GM21717 (cell line): ENCODE measurements around the gene DDX54.
A peak's percentile ranks its signal among the peaks of the same experiment; 100 is the strongest.

Experiments used
- ATAC-seq: cut with Tn5 transposase; IDR thresholded peaks from one replicate; pipeline ENCODE4 v1.9.1; 2021; ENCODE audit warnings: mild to moderate bottlenecking, moderate library complexity; ENCODE audit not compliant: unreplicated experiment

Gene DDX54

DNA sequence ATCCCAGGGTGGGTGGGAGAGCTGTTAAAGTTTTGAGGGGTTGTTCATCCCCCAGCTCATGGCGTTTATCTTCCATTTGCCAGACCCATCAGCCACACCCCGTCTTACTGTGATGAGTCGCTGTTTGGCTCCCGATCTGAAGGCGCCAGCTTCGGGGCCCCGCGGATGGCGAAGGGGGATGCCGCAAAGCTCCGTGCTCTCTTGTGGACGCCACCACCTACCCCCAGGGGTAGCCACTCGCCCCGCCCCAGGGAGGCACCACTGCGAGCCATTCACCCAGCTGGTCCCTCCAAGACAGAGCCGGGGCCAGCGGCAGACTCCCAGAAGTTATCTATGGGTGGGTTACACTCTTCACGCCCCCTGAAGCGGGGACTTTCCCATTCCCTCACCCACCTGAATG, 5.9 kb upstream of the DDX54 start:
- no peak for ATAC-seq

DNA sequence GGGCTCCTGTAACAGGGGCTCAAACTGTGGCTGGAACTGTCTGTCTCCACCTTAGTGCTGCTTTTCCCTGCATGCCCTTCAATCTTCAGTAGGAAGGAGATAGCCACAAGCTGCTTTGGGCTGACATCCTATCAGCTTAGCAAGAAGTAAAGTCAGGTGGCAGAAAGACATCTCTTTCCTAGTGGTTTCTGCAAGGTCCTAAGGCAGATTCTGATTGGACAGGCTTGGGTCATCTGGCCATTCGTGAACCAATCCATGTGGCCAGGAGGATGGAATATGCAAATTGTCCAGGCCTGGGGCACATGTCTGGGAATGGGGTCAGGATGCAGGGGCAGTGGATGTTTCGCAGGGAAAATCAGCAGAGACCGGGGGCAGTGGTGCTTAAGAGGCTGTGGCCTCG, 5.5 kb upstream of the DDX54 start:
- no peak for ATAC-seq

DNA sequence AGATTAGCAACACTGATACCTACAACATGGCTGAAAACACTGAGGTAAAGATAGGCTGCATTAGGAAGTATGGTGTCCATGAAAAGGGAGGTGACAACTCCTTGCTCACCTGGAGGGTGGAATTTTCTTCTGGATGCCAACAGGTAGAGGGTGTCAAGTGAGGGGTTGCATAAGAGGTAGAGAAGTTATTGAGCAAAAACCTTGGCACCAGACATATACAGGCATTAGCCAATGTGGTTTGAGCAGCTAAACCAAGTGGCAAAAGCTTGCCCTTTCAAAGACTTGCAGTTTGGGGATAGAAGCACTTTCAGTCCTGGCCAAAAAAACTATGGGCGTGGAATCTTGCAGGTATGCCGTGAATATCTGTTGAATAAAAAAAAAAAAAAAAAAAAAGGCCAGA, 4.1 kb upstream of the DDX54 start:
- ATAC-seq: no peak

DNA sequence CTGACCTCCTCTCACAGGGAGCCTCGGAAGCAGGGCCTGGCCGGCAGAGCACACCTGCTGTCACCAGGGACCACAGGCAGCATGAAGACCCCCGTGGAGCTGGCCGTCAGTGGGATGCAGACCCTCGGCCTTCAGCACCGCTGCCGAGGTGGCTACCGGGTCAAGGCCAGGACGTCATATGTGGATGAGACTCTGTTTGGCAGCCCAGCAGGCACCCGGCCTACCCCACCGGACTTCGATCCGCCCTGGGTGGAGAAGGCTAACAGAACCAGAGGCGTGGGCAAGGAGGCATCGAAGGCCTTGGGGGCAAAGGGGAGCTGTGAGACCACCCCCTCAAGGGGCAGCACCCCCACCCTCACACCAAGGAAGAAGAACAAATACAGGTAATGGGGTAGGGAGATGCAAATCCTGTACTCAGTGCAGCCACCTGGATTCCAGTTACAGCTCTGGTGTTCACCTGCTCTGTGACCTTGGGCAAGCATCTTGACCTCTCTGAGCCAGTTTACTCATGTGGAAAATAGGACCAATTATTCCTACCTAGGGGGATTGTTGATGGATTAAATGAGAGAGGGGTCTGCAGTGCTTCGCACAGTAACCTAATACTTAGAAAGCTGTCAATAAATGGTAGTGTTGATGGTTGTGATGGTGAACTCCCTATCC, 1.5 kb upstream of the DDX54 start:
- ATAC-seq: no peak

DNA sequence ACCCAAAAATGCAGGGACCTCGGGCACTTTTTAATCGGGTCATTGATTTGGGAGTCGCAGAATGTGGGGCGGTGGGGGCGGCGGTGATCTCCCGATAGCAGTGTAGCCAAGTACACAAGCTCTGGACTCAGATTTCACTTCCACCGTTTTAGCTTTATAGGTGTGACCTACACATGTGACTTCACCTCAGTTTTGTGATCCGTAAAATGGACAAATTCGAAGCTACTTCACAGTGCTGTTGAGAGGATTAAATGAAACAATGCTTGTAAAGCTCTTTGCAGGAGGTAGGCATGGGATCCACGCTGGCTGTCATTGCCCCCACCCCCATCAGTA, 721 bp upstream of the DDX54 start:
- ATAC-seq: peak; percentile 1

DNA sequence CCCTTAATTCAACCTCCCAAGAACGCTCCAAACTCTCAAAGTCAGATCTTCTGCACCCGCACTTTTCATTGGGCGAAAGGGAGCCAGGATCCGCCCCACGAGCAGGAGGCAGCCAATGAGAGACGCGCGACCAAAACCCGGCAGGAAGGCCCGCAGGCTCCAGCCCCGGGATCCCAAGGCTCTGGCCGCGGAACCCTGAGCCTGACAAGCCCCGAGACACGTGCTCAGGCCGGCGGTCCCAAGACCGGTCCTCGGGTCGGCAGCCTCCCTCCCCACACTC, 438 bp downstream of the DDX54 start:
- ATAC-seq: peak; percentile 87

DNA sequence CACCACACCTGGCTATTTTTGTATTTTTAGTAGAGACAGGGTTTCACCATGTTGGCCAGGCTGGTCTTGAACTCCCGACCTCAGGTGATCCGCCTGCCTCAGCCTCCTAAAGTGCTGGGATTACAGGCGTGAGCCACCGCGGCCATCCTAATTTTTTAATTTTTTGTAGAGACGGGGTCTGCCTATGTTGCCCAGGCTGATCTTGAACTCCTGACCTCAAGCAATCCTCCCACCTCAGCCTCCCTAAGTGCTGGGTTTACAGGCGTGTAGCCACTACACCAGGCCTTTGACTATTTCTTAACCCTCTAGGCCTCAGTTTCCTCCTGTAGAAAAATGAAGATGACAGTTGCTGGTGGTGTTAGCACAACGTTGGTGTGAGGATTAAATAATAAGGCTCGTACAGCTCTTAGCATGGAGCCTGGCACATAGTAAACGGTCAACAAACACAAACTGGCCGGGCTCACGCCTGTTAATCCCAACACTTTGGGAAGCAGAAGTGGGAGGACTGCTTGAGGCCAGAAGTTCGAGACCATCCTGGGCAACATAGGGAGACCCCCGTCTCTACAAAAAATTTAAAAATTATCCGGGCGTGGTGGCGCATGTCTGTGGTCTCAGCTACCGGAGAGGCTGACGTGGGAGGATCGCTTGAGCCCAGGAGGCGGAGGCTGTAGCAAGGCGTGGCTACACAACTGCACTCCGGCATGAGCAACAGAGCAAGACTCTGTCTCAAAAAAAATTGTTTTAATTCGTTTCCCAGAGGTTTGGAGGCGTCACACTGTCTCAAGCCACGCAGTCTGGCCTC, 979 bp downstream of the DDX54 start:
- ATAC-seq: peak; percentile 42

DNA sequence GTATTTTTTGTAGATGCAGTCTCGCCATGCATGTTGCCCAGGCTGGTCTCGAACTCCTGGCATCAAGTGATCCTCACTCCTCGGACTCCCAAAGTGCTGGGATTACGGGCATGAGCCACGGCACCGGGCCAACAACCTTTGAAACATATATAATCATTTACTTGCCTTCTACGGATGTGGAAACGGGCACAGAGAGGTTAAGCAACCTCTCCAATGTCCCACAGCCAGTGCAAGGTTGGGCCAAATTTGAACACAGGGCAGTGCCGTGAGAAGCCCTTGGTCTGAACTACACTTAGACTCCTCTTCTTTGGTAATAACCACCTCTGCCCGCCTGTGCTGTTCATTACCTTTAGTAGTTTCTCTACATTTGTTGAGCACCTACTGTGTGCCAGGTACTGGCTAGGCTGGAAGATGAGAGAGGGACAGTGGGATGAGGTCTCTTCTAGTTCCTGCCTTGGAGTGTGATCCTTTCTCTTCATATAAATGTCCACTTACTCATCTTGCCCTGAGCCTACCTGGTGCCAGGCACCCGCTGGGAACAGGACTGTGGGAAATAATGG, 2.2 kb downstream of the DDX54 start:
- no peak for ATAC-seq

DNA sequence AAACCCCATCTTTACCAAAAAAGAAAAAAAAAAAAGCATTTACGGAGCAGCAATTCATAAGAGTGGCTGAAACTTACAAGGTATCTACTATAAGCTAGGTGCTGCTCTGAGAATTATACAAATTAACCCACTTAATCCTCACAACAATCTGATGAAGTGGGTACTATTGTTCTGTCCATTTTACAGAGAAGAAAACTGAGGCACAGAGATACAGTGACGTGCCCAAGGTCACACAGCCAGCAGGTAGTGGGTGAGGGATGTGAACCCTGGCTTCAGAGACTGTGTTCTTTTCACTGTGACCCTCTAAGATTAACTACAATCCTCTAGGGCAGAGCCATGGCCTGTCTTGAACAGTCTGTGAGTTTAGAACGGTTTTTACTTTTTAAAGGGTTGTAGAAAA, 3.3 kb downstream of the DDX54 start:
- no peak for ATAC-seq

DNA sequence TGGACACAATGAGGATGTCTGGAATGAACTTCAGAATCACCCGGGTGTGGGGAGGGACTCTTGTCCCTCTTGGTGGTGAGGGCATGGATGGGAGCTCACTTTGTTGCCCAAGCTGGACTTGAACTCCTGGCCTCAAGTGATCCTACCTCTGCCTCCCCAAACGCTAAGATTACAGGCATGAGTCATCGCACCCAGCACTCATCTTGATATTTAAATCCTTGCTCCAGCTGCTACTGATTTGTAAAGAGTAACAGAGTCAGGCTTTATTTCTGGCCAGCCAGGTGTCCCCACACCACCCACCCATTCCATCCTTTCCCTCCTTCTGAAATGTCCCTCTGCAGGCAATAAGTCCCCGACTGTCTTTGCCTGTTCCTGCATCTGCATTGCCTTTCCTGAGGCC, 4.9 kb downstream of the DDX54 start:
- no peak for ATAC-seq

DNA sequence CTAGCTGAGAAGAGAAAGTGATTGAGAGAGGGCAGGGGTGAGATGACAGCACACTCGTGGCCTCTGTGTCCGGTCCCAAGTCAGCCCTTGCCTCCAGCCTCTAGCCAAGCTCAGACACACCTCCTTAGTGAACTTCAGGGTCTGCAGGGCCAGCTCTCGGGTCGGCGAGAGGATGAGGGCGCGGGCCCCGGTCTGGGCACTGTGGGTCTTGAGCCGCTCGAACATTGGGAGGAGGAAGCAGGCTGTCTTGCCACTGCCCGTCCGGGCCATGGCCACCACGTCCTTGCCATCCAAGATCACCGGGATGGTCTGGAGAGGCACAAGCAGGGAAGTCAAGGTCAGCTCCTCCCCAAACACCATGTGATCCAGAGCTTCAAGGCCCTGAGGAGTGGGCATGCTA, 6.3 kb downstream of the DDX54 start:
- ATAC-seq: no peak

DNA sequence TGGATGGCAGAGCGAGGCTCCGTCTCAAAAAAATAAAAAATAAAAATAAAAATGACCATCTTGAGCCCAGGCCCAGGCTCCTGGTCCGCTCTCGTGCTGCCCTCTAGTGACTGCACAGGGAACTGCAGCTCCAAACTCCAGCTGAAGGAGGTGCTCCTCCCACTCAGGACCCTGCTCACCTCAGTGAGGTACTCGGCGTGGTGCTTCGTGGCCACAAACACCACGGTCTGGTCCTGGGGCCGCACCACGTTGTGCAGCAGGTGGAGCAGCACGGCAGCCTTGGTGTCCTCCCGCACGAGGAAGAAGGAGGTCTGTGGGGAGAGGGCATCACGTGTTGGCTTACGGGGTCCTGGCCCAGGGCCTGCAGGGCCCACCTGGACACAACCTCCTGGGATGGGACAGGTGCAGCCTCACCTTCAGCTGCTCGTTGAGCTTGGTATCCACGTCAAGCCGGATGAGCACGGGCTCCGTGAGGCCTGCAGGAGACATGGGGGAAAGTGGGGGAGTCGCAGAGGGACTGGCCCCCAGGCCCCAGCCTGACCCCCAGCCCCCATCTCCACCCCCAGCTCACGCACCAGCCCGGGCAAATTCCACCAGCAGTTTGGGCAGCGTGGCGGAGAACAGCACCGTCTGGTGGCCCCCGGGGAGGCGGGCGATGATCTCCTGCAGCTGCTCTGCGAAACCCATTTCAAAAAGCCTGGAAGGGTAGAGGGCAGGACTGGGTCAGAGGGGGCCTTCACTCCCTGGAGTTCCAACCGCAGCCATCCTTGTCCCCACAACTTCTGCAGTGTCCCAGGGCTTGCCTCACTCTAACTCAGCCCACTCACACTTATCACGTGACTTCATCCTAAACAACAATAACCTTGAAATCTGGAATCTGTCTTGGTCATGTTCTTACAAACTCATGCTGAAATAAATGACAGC, 10.6 kb downstream of the DDX54 start:
- ATAC-seq: no peak

DNA sequence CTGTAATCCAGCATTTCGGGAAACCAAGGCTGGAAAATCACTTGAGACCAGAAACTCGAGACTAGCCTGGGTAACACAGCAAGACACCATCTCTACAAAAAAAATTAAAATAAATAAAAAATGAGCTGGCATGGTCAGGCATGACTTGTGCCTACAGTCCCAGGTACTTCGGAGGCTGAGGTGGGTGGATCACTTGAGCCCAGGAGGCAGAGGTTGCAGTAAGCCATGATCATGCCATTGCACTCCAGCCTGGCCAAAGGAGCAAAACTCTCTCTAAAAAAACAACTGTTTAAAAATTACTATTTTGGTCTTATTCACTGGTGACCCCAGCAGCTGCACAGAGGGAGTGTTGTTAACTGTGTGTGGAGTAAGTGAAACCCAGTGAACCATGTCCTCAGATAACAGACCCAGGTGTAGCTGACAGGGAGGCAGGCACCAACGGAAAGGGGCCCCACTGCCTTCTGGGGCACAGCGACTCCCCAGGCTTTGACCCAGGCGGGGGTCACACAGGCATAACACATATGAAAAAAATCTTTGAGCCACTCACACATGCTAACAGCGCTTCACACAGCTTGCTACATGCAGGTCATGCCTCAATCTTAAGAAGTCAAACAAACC, 12.1 kb downstream of the DDX54 start:
- ATAC-seq: no peak

DNA sequence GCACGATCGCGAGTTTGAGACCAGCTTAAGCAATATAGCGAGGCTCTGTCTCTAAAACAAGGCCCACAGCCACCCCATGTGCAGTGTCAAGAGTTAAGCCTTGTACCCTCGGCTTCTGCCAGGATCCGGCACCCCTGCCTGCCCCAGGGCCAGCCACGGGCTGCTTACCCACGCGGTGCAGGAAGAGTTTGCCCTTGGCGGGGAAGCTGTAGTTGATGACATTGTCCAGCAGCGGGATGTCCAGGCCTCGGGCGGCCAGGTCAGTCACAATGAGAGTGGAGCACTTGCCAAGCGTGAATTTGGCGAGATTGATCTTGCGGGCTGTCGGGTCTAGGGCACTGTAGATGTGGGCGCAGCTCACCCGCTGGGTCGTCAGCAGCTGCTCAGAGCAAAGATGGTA, 13.1 kb downstream of the DDX54 start:
- ATAC-seq: no peak

DNA sequence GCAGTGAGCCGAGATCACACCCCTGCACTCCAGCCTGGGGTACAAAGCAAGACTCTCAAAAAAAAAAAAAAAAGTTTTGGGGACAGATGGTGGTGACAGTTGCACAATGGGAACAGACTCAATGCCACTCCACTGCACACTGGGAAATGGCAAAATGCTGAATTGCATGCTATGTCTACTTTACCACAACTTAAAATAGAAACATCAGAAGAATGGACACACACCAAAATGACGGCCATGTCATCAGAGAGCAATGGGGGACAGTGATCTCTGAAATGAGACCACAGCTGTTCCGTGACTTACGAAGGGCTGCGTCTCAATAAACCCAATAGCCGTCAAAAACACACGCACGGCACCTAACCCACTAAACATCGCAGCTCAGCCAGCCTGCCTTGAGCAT, 13.7 kb downstream of the DDX54 start:
- ATAC-seq: no peak

DNA sequence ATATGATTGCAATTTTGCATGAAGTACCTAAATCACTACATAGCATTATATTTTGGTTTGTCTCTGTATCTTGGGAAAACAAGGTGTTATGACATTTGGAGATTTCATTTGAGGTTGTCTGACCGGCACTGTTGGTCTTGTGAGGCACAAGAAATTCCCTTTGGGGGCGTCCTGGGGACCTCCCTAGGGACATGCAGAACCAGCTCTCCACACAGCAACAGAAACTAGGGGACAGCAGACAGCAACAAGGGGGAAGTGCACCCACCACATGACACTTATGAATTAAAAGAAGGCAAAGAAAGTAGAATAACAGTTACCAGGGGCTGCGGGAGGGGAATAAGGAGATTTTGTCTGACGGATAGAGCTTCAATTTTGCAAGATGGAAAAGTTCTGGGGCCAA, 14.4 kb downstream of the DDX54 start:
- ATAC-seq: no peak

DNA sequence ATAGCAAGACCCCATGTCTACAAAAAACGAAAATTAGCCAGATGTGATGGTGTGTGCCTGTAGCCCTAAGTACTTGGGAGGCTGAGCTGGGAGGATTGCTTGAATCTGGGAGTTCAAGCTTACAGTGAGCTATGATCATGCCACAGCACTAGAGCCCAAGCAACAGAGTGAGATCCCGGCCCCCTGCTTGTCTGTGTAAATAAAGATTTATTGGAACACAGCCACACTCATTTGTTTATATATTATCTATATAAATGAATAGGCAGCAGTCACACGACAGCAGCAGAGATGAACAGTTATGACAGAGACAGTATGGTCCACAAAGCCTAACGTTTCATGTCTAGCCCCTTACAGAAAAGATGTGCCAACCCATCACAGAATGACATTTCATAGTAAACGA, 14.8 kb downstream of the DDX54 start:
- no peak for ATAC-seq

DNA sequence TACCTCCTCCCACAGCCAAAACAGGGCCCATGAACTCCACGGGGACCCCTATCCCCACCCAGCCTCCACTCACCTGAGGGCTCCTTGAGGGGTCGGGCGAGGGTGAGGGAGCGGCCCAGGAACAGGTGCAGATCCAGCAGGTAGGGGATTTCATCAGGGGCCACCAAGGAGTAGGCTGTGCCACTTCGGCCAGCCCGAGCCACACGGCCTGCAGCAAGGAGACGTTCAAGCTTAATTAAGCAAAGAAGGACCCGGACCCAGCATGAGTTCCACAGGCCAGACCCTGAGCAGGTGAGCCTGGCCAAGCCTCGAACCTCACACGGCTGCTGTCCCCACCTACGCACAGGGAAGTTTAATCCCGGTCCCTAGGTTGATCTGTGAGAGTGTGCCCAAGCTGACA, 15.6 kb downstream of the DDX54 start:
- ATAC-seq: no peak

DNA sequence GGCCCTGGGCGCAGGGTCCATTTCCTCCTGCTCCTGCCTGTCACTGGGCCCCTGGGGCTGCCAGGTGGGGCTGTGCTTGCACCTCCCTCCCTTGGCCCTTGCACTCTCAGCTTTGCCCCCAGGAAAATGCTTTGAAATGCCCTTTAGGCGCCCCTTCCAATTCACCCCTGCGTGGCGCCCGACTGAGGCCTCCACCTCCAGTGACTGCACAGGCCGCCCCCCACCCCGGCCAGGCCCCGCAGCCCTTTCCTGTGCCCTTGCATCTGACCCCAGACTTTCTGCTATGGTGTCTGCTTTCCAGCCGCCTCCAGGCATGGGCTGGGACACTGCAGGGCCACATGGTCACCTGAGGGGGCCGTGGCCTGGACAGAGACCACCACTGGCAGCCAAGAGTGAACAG, 17.4 kb downstream of the DDX54 start:
- no peak for ATAC-seq

DNA sequence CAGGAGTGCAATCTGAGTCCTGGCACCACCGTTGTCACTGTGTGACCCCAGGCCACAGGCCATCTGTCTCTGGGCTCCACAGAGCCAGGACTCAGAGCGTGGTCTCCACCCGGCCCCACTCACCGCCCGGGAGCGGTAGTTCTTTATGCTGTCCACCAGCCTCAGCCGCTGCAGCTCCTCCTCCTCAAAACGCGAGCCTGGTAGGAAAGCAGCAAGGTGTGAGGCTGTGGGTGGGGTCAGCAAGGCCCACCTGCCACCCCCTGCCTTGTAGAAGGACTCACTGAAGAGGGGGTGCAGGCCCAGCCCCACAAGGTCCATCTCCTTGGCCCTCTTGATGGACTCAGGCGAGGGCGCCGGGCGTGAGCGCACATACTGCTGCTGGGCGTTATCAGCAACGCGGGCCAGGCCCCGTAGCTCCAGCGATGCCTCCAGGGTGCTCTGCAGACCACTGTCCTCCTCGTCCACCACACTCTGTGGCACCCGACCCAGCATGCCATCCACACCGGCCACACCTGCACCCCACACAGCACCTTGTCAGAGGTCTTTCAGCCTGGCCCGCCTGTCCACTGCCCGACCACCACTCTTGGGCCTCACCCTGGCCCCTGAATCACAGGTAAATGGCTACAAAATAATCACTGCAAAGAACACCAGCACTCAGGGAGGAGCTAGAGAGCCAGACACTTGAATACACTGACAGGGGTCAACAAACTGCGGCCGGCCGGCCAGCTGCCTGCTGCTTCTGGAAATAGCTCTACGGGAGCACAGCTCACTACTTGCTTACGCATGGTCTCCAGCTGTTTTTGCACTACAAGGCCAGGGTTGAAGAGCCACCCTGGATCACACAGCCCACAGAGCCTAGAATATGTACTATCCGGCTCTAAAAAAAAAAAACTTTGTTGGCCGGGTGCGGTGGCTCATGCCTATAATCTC, 19.5 kb downstream of the DDX54 start:
- no peak for ATAC-seq
